PC-3 (cell line): Measurements from ENCODE around the gene CGNL1. TPM values are rescaled to one million over a fixed set of nuclear protein-coding genes. Genes with fewer than 3 reads are reported as not detected.

Experiments used
- ATAC-seq: fragments of 200-7000 bp; cut with Tn5 transposase; 2 replicates; pipeline ENCODE4 v1.9.1; 2020; ENCODE audit warnings: mild to moderate bottlenecking, moderate library complexity
- BruUV-seq: library from RNA; stranded (reverse); fragments of 400-500 nt; replicated peaks from 2 replicates; lab custom pipeline; 2021; lab: Mats Ljungman, UMichigan
- CTCF ChIA-PET: fragments of 300-600 bp; sonication (Branson Sonifier 250); formaldehyde crosslinking; loops from one replicate; lab custom pipeline; 2022; ENCODE audit warnings: antibody characterized with exemption; lab: Charles Lee
- POLR2A ChIA-PET: fragments of 300-600 bp; sonication (Branson Sonifier 250); formaldehyde crosslinking; loops from one replicate; lab custom pipeline; 2022; ENCODE audit warnings: antibody characterized with exemption; ENCODE audit not compliant: unreplicated experiment; lab: Charles Lee
- DNase-seq: peaks from one replicate; pipeline ENCODE4 v3.0.0-alpha.2; 2015
- H2AFZ ChIP-seq: fragments of 300-600 bp; sonication (generic); 2 replicates; pipeline ENCODE4 v1.6.0; 2016; ENCODE audit warnings: antibody characterized with exemption, low read length
- H3F3A ChIP-seq: fragments of 300-600 bp; sonication (generic); one replicate; pipeline ENCODE4 v1.6.0; 2017; ENCODE audit warnings: antibody characterized with exemption, low read length, control low read depth, mild to moderate bottlenecking; ENCODE audit not compliant: unreplicated experiment
- H3K27ac ChIP-seq: fragments of 300-600 bp; sonication (generic); 2 replicates; pipeline ENCODE4 v1.5.1; 2016; ENCODE audit warnings: mild to moderate bottlenecking, low read length
- H3K27me3 ChIP-seq: fragments of 300-600 bp; sonication (generic); 2 replicates; pipeline ENCODE4 v1.6.1; 2016; ENCODE audit warnings: low read length, mixed read lengths
- H3K36me3 ChIP-seq: fragments of 300-600 bp; sonication (generic); 2 replicates; pipeline ENCODE4 v1.6.1; 2016; ENCODE audit warnings: low read depth, mixed run types, low read length, mixed read lengths
- H3K4me1 ChIP-seq: fragments of 300-600 bp; sonication (generic); 2 replicates; pipeline ENCODE4 v1.5.1; 2016; ENCODE audit warnings: low read length; ENCODE audit not compliant: insufficient read depth
- H3K4me2 ChIP-seq: fragments of 300-600 bp; sonication (generic); 2 replicates; pipeline ENCODE4 v1.6.0; 2016; ENCODE audit warnings: low read length
- H3K4me3 ChIP-seq: fragments of 300-600 bp; sonication (generic); 2 replicates; pipeline ENCODE4 v1.5.1; 2016; ENCODE audit warnings: mild to moderate bottlenecking, low read length, mixed read lengths
- H3K79me2 ChIP-seq: fragments of 300-600 bp; sonication (generic); 2 replicates; pipeline ENCODE4 v1.6.1; 2017; ENCODE audit warnings: low read length, mixed read lengths
- H3K9ac ChIP-seq: fragments of 300-600 bp; sonication (generic); 2 replicates; pipeline ENCODE4 v1.6.0; 2016; ENCODE audit warnings: mild to moderate bottlenecking, low read length
- H3K9me2 ChIP-seq: fragments of 300-600 bp; sonication (generic); replicated peaks from 2 replicates; pipeline ENCODE4 v1.6.1; 2016; ENCODE audit warnings: mixed run types, low read length, mixed read lengths
- H3K9me3 ChIP-seq: fragments of 300-600 bp; sonication (generic); 2 replicates; pipeline ENCODE4 v1.6.1; 2016; ENCODE audit warnings: low read length, mixed read lengths
- H4K20me1 ChIP-seq: fragments of 300-600 bp; sonication (generic); 2 replicates; pipeline ENCODE4 v1.6.1; 2016; ENCODE audit warnings: low read length, mixed read lengths
- EZH2 ChIP-seq: fragments of 300-600 bp; sonication (generic); IDR thresholded peaks from one replicate; pipeline ENCODE4 v1.6.1; 2017; ENCODE audit warnings: antibody characterized with exemption, mild to moderate bottlenecking, low read length; ENCODE audit not compliant: unreplicated experiment
- EZH2phosphoT487 ChIP-seq: fragments of 300-600 bp; sonication (generic); IDR thresholded peaks from 2 replicates; pipeline ENCODE4 v1.6.1; 2018; ENCODE audit warnings: mild to moderate bottlenecking, antibody characterized with exemption, low read length, borderline replicate concordance
- intact Hi-C: fragments of 100-400 bp; cut with micrococcal nuclease; formaldehyde crosslinking; loops from 2 replicates; pipeline ENCODE4 v1.9.0; 2023
- total RNA-seq: library from RNA; depleted of rRNA; stranded (reverse); fragments of >200 nt; gene quantifications from 2 replicates; pipeline ENCODE4 v1.2.3, GENCODE V29; 2014
- TF ChIP-seq, protein P1 (sequence below): fragments of 300-600 bp; sonication (generic); conservative IDR thresholded peaks from 2 replicates; pipeline ENCODE4 v1.5.1; 2017; ENCODE audit warnings: antibody characterized with exemption, low read depth, mild to moderate bottlenecking, low read length

The CGNL1 gene
- total RNA-seq, 1 experiment from 2014 or later: 0.66 TPM

DNA sequence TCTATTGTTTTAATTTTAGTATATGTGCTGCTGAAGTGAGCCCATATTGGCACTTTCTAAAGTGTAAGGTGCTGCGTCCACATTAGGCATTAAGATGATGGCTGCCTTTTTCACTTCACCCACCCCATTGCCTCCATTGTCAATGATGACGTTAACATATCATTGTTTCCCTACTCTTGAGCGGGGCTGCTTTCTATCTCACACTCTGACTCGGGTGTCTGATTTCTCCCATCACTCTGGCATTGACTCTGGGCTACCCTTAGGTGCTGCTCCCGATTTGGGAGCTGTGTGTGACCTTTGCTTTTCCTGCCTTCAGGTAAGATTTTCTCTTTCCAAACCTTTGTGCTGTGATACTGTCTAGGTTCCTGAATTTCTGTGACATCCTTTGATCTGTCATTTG, 28.8 kb downstream of the CGNL1 start:
- DNase-seq (no peak), ATAC-seq (no peak)
- no peak overlapping the region for H2AFZ ChIP-seq
- H3K4me2 ChIP-seq: no peak overlapping the region
- H3K27me3 ChIP-seq: no peaks in the 10 kb centered on the region
- H3K4me3 ChIP-seq: no peak overlapping the region
- no peak overlapping the region for H3K9ac ChIP-seq
- intact Hi-C loops: no loop called here
- H4K20me1 ChIP-seq: no peaks in the 10 kb centered on the region
- H3K9me2 ChIP-seq: no peaks in the 10 kb centered on the region
- no peaks in the 10 kb centered on the region for H3K4me1 ChIP-seq
- H3K79me2 ChIP-seq: no peaks in the 10 kb centered on the region
- H3K9me3 ChIP-seq: no peaks in the 10 kb centered on the region
- ChIA-PET POLR2A (no interaction called here), CTCF (no interaction called here)
- no peaks in the 10 kb centered on the region for H3K36me3 ChIP-seq
- H3F3A ChIP-seq: no peaks in the 10 kb centered on the region
- no TSS peak for BruUV-seq
- no peak overlapping the region for H3K27ac ChIP-seq
- TF ChIP-seq EZH2 (no peak), EZH2phosphoT487 (no peak)
- TF ChIP-seq, protein P1, sequence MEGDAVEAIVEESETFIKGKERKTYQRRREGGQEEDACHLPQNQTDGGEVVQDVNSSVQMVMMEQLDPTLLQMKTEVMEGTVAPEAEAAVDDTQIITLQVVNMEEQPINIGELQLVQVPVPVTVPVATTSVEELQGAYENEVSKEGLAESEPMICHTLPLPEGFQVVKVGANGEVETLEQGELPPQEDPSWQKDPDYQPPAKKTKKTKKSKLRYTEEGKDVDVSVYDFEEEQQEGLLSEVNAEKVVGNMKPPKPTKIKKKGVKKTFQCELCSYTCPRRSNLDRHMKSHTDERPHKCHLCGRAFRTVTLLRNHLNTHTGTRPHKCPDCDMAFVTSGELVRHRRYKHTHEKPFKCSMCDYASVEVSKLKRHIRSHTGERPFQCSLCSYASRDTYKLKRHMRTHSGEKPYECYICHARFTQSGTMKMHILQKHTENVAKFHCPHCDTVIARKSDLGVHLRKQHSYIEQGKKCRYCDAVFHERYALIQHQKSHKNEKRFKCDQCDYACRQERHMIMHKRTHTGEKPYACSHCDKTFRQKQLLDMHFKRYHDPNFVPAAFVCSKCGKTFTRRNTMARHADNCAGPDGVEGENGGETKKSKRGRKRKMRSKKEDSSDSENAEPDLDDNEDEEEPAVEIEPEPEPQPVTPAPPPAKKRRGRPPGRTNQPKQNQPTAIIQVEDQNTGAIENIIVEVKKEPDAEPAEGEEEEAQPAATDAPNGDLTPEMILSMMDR: no peak

DNA sequence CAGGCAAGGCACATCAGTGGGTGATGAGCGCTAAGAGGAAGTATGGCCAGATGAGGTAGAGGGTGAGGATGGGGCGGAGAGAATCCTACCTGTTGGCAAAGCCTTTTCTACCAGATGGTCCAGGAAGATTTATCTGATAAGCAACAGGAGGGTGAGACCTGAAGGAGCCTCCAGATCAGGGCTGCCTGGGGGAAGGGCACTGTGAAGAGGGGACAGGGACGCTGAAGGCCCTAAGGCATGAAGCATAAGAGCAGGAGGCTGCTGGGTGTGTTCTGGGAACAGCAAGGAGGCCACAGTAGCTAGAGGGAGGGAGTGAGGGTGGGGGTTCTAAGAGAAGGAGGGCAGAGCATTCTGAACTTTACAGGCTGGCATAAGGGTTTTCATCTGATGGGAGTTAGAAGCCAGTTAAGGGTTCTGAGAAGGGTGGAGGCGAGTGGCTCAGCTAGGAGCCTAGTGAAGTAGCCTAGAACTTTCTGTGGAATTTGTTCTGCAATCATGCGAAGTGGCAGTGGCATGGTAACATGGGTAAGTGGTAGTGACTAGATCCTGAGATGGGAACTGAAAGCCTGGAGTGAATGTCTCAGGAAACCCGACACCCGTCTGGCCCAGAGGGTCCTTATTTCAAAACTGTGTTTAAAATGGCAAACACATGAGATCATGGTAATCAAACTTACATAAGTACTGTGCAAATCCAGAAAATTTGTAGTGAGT, 29.9 kb downstream of the CGNL1 start:
- DNase-seq (no peak), ATAC-seq (no peak)
- Histone ChIP-seq H3K9me3 (no peaks in the 10 kb centered on the region), H3K4me1 (no peaks in the 10 kb centered on the region), H4K20me1 (no peaks in the 10 kb centered on the region), H3F3A (no peaks in the 10 kb centered on the region), H3K4me3 (no peak overlapping the region), H3K27me3 (no peaks in the 10 kb centered on the region), H3K9me2 (no peaks in the 10 kb centered on the region), H2AFZ (no peak overlapping the region), H3K27ac (no peak overlapping the region), H3K79me2 (no peaks in the 10 kb centered on the region), H3K36me3 (no peaks in the 10 kb centered on the region), H3K9ac (no peak overlapping the region), H3K4me2 (no peak overlapping the region)
- intact Hi-C loops: no loop called here
- no TSS peak for BruUV-seq
- no peak for TF ChIP-seq EZH2phosphoT487
- TF ChIP-seq, protein P1: no peak
- TF ChIP-seq EZH2: no peak
- ChIA-PET CTCF (no interaction called here), POLR2A (no interaction called here)

DNA sequence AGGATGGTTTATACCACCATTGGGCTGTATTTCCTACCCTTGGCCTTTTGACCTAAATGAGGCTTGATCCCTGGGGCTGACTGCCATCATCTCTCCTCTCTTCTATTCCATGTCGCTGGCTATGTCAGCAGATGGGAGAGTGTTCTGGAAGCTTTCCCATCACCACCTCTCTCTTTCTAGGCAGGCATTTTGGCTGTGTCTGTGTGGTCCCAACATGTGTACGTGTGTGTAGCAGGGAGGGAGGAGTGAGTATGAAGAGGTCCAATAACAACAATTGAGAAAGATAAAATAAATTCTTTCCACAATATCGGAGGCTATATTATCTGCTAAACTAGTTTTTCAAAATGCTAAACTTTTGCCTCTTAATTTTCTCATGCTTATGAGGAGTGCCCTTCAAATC, 34.1 kb downstream of the CGNL1 start:
- no peak for DNase-seq
- no TSS peak for BruUV-seq
- TF ChIP-seq EZH2phosphoT487 (no peak), EZH2 (no peak)
- TF ChIP-seq, protein P1: no peak
- Histone ChIP-seq H4K20me1 (no peaks in the 10 kb centered on the region), H3K27me3 (no peaks in the 10 kb centered on the region), H2AFZ (no peak overlapping the region), H3K4me2 (no peak overlapping the region), H3K4me1 (no peaks in the 10 kb centered on the region), H3K27ac (no peak overlapping the region), H3F3A (no peaks in the 10 kb centered on the region), H3K9me3 (no peaks in the 10 kb centered on the region), H3K9ac (no peak overlapping the region), H3K4me3 (no peak overlapping the region), H3K36me3 (no peaks in the 10 kb centered on the region), H3K9me2 (no peaks in the 10 kb centered on the region), H3K79me2 (no peaks in the 10 kb centered on the region)
- CTCF ChIA-PET: no interaction called here
- intact Hi-C loops: no loop called here
- ATAC-seq: no peak
- POLR2A ChIA-PET: no interaction called here
